HEK293 (cell line): Measurements from ENCODE around the gene PLEKHG3.

Source experiments
- CTCF ChIA-PET: fragments of 350-600 bp; formaldehyde crosslinking; extraction: SDS; loops from one replicate; lab custom pipeline; 2021; ENCODE audit warnings: antibody characterized with exemption; lab: Yijun Ruan, JAX
- POLR2A ChIA-PET: fragments of 300-600 bp; formaldehyde crosslinking; extraction: SDS; loops from one replicate; lab custom pipeline; 2020; ENCODE audit warnings: antibody characterized with exemption, inconsistent platforms; lab: Yijun Ruan, JAX
- H3K27ac ChIP-seq: fragments of 200-500 bp; sonication (Bioruptor generic); 2 replicates; pipeline ENCODE4 v1.5.1; 2014; ENCODE audit warnings: low read depth, low read length, control low read depth, inconsistent platforms; ENCODE audit errors: extremely low read depth
- H3K36me3 ChIP-seq, 2 experiments: fragments of 200-500 bp in 1 of 2; sonication (Bioruptor generic) in 1 of 2; 1 replicate in 1 of 2; 2 replicates in 1 of 2; pipeline ENCODE4 v1.5.1; 2014 to 2017; ENCODE audit warnings: inconsistent platforms in 2 of 2, low read length in 2 of 2; ENCODE audit not compliant: control insufficient read depth in 2 of 2, insufficient read depth in 1 of 2
- H3K4me1 ChIP-seq: fragments of 200-500 bp; sonication (Bioruptor generic); 2 replicates; pipeline ENCODE4 v1.5.1; 2014; ENCODE audit warnings: mild to moderate bottlenecking, low read length, inconsistent platforms; ENCODE audit not compliant: control insufficient read depth, insufficient read depth
- H3K4me3 ChIP-seq: 2 replicates; pipeline ENCODE4 v1.5.1; 2011; ENCODE audit warnings: low read depth, mild to moderate bottlenecking, control low read depth, low read length, moderate library complexity
- H3K9me3 ChIP-seq: fragments of 200-500 bp; sonication (Bioruptor generic); 2 replicates; pipeline ENCODE4 v1.5.1; 2014; ENCODE audit warnings: low read depth, low read length, inconsistent platforms; ENCODE audit not compliant: control insufficient read depth, insufficient read depth
- BCL11A ChIP-seq: fragments of 450-650 bp; formaldehyde crosslinking; IDR thresholded peaks from 2 replicates; pipeline ENCODE4 v1.5.1; 2016; ENCODE audit warnings: low read depth, missing biosample characterization, missing genetic modification characterization
- GFI1B ChIP-seq: fragments of 450-650 bp; formaldehyde crosslinking; IDR thresholded peaks from 2 replicates; pipeline ENCODE4 v1.5.1; 2016; ENCODE audit warnings: missing biosample characterization, missing genetic modification characterization
- GLI4 ChIP-seq: fragments of 450-650 bp; formaldehyde crosslinking; IDR thresholded peaks from 2 replicates; pipeline ENCODE4 v1.5.1; 2016; ENCODE audit warnings: missing biosample characterization, missing genetic modification characterization
- RBAK ChIP-seq: fragments of 450-650 bp; formaldehyde crosslinking; IDR thresholded peaks from 2 replicates; pipeline ENCODE4 v1.5.1; 2016; ENCODE audit warnings: missing biosample characterization, missing genetic modification characterization
- REPIN1 ChIP-seq: fragments of 450-650 bp; formaldehyde crosslinking; IDR thresholded peaks from 2 replicates; pipeline ENCODE4 v1.5.1; 2017; ENCODE audit warnings: missing biosample characterization, missing genetic modification characterization, low read depth
- ZBTB1 ChIP-seq: fragments of 450-650 bp; formaldehyde crosslinking; IDR thresholded peaks from 2 replicates; pipeline ENCODE4 v1.5.1; 2016; ENCODE audit warnings: missing biosample characterization, missing genetic modification characterization
- ZBTB7A ChIP-seq: fragments of 450-650 bp; formaldehyde crosslinking; IDR thresholded peaks from 2 replicates; pipeline ENCODE4 v1.5.1; 2016; ENCODE audit warnings: low read depth, missing biosample characterization, missing genetic modification characterization
- ZNF157 ChIP-seq: fragments of 450-650 bp; formaldehyde crosslinking; IDR thresholded peaks from 2 replicates; pipeline ENCODE4 v1.5.1; 2016; ENCODE audit warnings: missing biosample characterization, missing genetic modification characterization
- ZNF202 ChIP-seq: fragments of 450-650 bp; formaldehyde crosslinking; IDR thresholded peaks from 2 replicates; pipeline ENCODE4 v1.5.1; 2016; ENCODE audit warnings: missing biosample characterization, missing genetic modification characterization, borderline replicate concordance
- ZNF223 ChIP-seq: fragments of 450-650 bp; formaldehyde crosslinking; IDR thresholded peaks from 2 replicates; pipeline ENCODE4 v1.5.1; 2016; ENCODE audit warnings: missing biosample characterization, missing genetic modification characterization
- ZNF23 ChIP-seq: fragments of 450-650 bp; formaldehyde crosslinking; IDR thresholded peaks from 2 replicates; pipeline ENCODE4 v1.5.1; 2016; ENCODE audit warnings: missing biosample characterization, missing genetic modification characterization, borderline replicate concordance
- ZNF239 ChIP-seq: fragments of 450-650 bp; formaldehyde crosslinking; IDR thresholded peaks from 2 replicates; pipeline ENCODE4 v1.5.1; 2016; ENCODE audit warnings: missing biosample characterization, missing genetic modification characterization
- ZNF292 ChIP-seq: fragments of 450-650 bp; formaldehyde crosslinking; IDR thresholded peaks from 2 replicates; pipeline ENCODE4 v1.5.1; 2016; ENCODE audit warnings: low read depth, missing biosample characterization, missing genetic modification characterization, borderline replicate concordance
- ZNF335 ChIP-seq: fragments of 450-650 bp; formaldehyde crosslinking; conservative IDR thresholded peaks from 2 replicates; pipeline ENCODE4 v1.5.1; 2016; ENCODE audit warnings: missing biosample characterization, missing genetic modification characterization
- ZNF341 ChIP-seq: fragments of 450-650 bp; formaldehyde crosslinking; IDR thresholded peaks from 2 replicates; pipeline ENCODE4; 2016; ENCODE audit warnings: low read depth, missing biosample characterization, missing genetic modification characterization
- ZNF350 ChIP-seq: fragments of 450-650 bp; formaldehyde crosslinking; IDR thresholded peaks from 2 replicates; pipeline ENCODE4 v1.5.0; 2017; ENCODE audit warnings: missing biosample characterization, mild to moderate bottlenecking, missing genetic modification characterization
- ZNF404 ChIP-seq: fragments of 450-650 bp; formaldehyde crosslinking; IDR thresholded peaks from 2 replicates; pipeline ENCODE4 v1.5.1; 2017; ENCODE audit warnings: missing biosample characterization, missing genetic modification characterization
- ZNF416 ChIP-seq: fragments of 450-650 bp; formaldehyde crosslinking; IDR thresholded peaks from 2 replicates; pipeline ENCODE4 v1.5.1; 2016; ENCODE audit warnings: missing biosample characterization, missing genetic modification characterization
- ZNF426 ChIP-seq: fragments of 450-650 bp; formaldehyde crosslinking; IDR thresholded peaks from 2 replicates; pipeline ENCODE4 v1.5.1; 2017; ENCODE audit warnings: missing biosample characterization, missing genetic modification characterization, mild to moderate bottlenecking, inconsistent platforms, moderate library complexity
- ZNF529 ChIP-seq: fragments of 450-650 bp; formaldehyde crosslinking; IDR thresholded peaks from 2 replicates; pipeline ENCODE4 v1.5.1; 2017; ENCODE audit warnings: missing genetic modification characterization, missing biosample characterization; ENCODE audit not compliant: insufficient replicate concordance
- ZNF558 ChIP-seq: fragments of 450-650 bp; formaldehyde crosslinking; IDR thresholded peaks from 2 replicates; pipeline ENCODE4 v1.5.1; 2016; ENCODE audit warnings: missing biosample characterization, missing genetic modification characterization
- ZNF560 ChIP-seq: fragments of 450-650 bp; formaldehyde crosslinking; IDR thresholded peaks from 2 replicates; pipeline ENCODE4 v1.5.1; 2017; ENCODE audit warnings: missing biosample characterization, missing genetic modification characterization, borderline replicate concordance
- ZNF660 ChIP-seq: fragments of 450-650 bp; IDR thresholded peaks from 2 replicates; pipeline ENCODE4 v1.5.1; 2018; ENCODE audit warnings: missing biosample characterization, mild to moderate bottlenecking, missing genetic modification characterization
- ZNF830 ChIP-seq: fragments of 450-650 bp; IDR thresholded peaks from 2 replicates; pipeline ENCODE4 v1.5.0; 2018; ENCODE audit warnings: missing biosample characterization, missing genetic modification characterization, low read depth, mild to moderate bottlenecking, moderate library complexity
- TF ChIP-seq, protein P1 (sequence below): fragments of 450-650 bp; formaldehyde crosslinking; conservative IDR thresholded peaks from 2 replicates; pipeline ENCODE4 v1.5.1; 2016; ENCODE audit warnings: low read depth, missing biosample characterization, missing genetic modification characterization
- TF ChIP-seq, protein P2 (sequence below): fragments of 450-650 bp; formaldehyde crosslinking; IDR thresholded peaks from 2 replicates; pipeline ENCODE4 v1.5.1; 2017; ENCODE audit warnings: missing biosample characterization, missing genetic modification characterization
- TF ChIP-seq, protein P3 (sequence below): fragments of 450-650 bp; formaldehyde crosslinking; IDR thresholded peaks from 2 replicates; pipeline ENCODE4 v1.5.1; 2016; ENCODE audit warnings: missing biosample characterization, missing genetic modification characterization

The PLEKHG3 gene

DNA sequence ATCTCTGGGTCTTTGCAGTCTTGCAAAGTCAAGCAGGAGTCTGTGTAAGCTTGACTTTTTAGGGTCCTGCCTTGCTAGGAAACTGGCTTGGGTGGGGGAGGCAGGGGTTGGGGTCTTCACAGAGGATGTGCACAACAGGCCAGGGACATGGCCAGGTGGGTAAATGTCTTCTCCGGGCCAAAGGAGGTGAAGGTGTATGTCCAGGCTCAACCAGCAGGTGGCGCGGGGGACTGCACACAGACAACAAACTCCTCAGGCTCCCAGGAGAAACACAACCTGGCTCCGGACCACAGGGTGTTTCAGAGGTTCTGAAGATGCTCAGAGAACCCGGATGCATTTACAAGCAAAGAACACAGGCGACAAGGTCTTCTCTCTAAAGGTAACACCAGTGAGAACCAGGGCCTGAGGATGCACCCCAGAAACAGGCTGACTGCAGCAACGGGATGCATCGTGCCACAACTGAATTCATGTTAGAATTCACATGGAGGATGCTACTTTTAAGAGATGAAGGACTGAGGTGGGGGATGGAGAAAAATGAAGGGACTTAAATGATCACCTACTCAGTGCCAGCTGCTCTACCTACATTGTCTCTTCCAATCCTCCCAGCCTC lies 56.0 kb downstream of the PLEKHG3 start (continued):
- TF ChIP-seq ZNF335 (tag by site-specific recombination): no peak
- TF ChIP-seq, protein P1, sequence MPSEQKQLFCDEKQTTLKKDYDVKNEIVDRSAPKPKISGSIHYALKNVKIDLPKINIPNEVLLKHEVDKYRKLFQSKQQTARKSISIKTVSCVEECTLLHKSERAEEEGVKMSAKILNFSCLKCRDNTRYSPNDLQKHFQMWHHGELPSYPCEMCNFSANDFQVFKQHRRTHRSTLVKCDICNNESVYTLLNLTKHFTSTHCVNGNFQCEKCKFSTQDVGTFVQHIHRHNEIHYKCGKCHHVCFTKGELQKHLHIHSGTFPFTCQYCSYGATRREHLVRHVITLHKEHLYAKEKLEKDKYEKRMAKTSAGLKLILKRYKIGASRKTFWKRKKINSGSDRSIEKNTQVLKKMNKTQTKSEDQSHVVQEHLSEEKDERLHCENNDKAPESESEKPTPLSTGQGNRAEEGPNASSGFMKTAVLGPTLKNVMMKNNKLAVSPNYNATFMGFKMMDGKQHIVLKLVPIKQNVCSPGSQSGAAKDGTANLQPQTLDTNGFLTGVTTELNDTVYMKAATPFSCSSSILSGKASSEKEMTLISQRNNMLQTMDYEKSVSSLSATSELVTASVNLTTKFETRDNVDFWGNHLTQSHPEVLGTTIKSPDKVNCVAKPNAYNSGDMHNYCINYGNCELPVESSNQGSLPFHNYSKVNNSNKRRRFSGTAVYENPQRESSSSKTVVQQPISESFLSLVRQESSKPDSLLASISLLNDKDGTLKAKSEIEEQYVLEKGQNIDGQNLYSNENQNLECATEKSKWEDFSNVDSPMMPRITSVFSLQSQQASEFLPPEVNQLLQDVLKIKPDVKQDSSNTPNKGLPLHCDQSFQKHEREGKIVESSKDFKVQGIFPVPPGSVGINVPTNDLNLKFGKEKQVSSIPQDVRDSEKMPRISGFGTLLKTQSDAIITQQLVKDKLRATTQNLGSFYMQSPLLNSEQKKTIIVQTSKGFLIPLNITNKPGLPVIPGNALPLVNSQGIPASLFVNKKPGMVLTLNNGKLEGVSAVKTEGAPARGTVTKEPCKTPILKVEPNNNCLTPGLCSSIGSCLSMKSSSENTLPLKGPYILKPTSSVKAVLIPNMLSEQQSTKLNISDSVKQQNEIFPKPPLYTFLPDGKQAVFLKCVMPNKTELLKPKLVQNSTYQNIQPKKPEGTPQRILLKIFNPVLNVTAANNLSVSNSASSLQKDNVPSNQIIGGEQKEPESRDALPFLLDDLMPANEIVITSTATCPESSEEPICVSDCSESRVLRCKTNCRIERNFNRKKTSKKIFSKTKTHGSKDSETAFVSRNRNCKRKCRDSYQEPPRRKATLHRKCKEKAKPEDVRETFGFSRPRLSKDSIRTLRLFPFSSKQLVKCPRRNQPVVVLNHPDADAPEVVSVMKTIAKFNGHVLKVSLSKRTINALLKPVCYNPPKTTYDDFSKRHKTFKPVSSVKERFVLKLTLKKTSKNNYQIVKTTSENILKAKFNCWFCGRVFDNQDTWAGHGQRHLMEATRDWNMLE: no peak
- no peak for TF ChIP-seq ZNF560 (tag by site-specific recombination)
- TF ChIP-seq GLI4 (tag by site-specific recombination): no peak
- TF ChIP-seq, protein P2, sequence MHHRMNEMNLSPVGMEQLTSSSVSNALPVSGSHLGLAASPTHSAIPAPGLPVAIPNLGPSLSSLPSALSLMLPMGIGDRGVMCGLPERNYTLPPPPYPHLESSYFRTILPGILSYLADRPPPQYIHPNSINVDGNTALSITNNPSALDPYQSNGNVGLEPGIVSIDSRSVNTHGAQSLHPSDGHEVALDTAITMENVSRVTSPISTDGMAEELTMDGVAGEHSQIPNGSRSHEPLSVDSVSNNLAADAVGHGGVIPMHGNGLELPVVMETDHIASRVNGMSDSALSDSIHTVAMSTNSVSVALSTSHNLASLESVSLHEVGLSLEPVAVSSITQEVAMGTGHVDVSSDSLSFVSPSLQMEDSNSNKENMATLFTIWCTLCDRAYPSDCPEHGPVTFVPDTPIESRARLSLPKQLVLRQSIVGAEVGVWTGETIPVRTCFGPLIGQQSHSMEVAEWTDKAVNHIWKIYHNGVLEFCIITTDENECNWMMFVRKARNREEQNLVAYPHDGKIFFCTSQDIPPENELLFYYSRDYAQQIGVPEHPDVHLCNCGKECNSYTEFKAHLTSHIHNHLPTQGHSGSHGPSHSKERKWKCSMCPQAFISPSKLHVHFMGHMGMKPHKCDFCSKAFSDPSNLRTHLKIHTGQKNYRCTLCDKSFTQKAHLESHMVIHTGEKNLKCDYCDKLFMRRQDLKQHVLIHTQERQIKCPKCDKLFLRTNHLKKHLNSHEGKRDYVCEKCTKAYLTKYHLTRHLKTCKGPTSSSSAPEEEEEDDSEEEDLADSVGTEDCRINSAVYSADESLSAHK (tag by site-specific recombination): no peak
- TF ChIP-seq ZBTB7A (tag by site-specific recombination): no peak
- TF ChIP-seq ZNF830 (tag by site-specific recombination): no peak
- TF ChIP-seq ZNF239: no peak
- TF ChIP-seq ZNF350 (tag by site-specific recombination): no peak
- TF ChIP-seq ZNF23 (tag by site-specific recombination): no peak

GRCh38 chr14:64760916-64761315 lies 56.7 kb downstream of the PLEKHG3 start:
- H3K4me1 ChIP-seq: peaks cover 31% of the 10 kb centered on the region
- no peaks in the 10 kb centered on the region for H3K9me3 ChIP-seq
- H3K27ac ChIP-seq: no peak overlapping the region; the same call in 1 of the 2 replicates
- H3K4me3 ChIP-seq: no peak overlapping the region
- peaks cover 4% of the 10 kb centered on the region in 2 experiments; a peak in 2 of 3 replicates for H3K36me3 ChIP-seq
- TF ChIP-seq ZNF426 (tag by site-specific recombination) (no peak), ZNF560 (tag by site-specific recombination) (no peak), BCL11A (no peak), ZBTB1 (tag by site-specific recombination) (no peak), ZNF157 (tag by site-specific recombination) (no peak), ZNF558 (tag by site-specific recombination) (no peak), ZNF416 (tag by site-specific recombination) (no peak), ZNF292 (tag by site-specific recombination) (no peak), GFI1B (no peak), ZNF404 (tag by site-specific recombination) (no peak), ZNF529 (no peak), ZNF341 (no peak), ZNF223 (no peak), RBAK (tag by site-specific recombination) (no peak), ZNF660 (tag by site-specific recombination) (no peak), REPIN1 (no peak), ZNF202 (tag by site-specific recombination) (no peak)
- TF ChIP-seq, protein P3, sequence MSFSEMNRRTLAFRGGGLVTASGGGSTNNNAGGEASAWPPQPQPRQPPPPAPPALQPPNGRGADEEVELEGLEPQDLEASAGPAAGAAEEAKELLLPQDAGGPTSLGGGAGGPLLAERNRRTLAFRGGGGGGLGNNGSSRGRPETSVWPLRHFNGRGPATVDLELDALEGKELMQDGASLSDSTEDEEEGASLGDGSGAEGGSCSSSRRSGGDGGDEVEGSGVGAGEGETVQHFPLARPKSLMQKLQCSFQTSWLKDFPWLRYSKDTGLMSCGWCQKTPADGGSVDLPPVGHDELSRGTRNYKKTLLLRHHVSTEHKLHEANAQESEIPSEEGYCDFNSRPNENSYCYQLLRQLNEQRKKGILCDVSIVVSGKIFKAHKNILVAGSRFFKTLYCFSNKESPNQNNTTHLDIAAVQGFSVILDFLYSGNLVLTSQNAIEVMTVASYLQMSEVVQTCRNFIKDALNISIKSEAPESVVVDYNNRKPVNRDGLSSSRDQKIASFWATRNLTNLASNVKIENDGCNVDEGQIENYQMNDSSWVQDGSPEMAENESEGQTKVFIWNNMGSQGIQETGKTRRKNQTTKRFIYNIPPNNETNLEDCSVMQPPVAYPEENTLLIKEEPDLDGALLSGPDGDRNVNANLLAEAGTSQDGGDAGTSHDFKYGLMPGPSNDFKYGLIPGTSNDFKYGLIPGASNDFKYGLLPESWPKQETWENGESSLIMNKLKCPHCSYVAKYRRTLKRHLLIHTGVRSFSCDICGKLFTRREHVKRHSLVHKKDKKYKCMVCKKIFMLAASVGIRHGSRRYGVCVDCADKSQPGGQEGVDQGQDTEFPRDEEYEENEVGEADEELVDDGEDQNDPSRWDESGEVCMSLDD (tag by site-specific recombination): no peak
- ChIA-PET POLR2A (no interaction called here), CTCF (interaction anchor here (0.7 to 5.4 kb wide), 10 partner anchors 11 to 232 kb away, joined by 3 to 93 read pairs (median 3); no protein-coding TSS in a partner anchor)
